UCSD-AML1 (cell line): ENCODE data around the gene HMX2.
"Not testable (repeated sequence)": the region's sequence is repeated elsewhere in the genome, so short reads cannot be mapped to it uniquely, and the experiment has no call there.

Experiments used
- DNase-seq: peaks from one replicate; lab custom pipeline; 2025; ENCODE audit not compliant: unreplicated experiment; lab: John Stamatoyannopoulos, UW

HMX2 gene

DNA sequence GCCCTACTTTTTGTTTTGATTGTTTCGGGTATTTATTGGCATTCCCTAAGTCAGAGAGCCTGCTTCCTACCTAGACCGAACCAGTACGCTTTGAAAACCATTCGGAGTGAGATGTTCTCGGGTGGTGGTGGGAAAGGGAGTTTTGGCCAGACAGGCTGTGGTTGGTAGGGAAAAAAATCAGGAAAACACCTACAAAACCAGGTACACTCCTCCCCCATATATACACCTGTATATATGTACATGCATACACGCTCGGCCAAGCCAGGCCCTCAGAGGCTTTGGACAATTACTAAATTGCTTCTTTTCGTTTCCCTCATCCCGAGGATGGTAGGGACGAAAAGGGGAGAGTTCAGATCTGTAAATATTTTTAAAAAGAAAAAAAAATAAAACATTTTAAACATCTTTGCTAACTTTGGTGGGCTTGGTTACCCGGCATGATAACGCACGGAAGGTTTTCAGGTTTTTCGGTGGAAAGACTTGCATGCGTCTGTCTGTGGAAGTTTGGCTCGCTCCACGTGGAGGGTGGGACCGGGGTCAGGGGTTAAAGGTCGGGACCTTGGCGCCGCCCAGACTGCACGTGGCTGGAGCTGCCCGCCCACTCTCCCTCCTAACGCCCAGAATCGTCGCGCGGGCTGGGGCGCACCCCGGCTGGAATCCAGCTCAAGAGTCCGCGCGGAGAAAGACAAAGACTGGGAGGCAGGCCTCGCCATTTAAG, 2.5 kb downstream of the HMX2 start:
- DNase-seq, result no peak

DNA sequence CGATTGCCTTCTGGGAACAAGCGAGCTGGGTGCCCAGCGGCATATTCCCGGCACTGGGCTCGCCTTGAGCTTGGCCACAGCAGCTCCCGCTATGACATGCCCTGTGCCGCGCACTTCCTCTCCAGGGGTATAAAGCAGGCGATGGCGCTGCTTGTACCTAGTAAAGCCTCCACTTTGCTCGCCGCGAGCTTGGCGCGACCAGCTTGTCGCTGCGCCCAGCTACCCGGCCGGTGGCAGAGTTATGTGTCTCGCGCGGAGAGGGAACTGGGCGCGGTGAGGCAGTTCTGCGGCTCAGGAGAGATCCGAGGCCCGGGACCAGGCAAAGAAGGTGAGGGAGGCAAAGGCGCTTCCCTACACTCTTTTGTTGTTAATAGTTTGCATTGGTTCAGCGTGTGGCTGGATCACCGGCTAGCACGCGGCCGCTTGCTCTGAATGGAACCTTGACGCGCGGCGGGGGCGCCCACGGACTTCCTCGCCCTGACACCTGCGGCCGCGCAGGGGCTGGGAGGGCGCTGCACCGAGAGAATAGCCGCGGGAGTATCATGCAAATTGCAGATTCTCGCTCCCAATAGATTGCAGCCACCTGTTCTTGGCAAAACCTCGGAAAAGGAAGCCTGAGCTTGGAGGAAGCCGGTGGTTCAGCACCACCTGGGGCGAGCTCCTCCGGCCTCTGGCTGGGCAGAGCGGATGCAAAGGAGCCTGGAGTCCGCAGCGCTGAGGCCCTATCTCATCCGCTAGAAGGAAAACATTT, 3.2 kb downstream of the HMX2 start:
- peak; percentile 59 for DNase-seq

DNA sequence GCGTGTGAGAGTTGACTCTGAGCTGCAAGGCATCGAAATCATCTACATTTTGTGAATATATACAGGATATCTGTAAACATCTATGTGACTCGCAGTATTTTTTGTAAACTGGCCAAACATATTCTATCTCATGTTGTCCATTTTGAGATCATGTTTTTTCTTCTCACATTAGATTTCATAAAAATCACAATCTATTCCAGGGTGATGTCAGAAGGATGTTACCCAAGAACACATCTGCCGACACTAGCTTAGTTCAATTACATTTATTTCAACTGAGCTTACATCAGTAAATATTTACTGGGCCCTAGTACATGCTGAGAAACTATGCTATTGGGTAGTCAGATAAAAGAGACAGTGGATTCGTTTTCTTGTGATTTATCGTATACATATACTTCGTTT, 3.8 kb downstream of the HMX2 start:
- no peak for DNase-seq

DNA sequence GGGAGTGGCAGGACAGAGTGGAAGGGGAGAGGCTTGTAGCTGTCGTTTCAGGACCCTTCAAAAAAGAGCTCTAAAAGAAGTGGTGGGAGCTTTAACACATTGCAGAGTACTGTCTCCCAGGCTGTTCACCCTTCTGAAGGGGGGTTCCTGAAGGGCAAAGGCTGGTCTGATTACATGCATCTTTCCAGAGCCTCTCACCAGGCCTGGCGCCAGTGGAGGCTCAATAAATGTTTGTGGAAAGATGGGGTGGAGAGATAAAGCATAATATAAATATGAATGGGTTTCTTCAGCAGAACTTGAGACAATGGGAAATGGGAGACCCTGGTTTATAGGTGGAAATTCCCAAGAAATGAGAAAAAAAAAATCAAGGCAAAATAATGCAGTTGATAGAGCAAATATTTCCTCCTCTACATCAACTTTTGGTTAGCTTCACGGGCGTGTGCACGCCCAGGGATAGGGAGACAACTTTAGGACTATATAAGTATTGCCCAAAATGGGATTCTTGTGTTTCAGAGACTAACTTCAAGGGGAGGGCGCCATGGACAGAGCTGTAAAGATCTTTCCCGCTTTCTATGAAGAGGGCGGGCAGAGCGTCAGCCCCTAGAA, 5.7 kb downstream of the HMX2 start:
- no peak for DNase-seq

DNA sequence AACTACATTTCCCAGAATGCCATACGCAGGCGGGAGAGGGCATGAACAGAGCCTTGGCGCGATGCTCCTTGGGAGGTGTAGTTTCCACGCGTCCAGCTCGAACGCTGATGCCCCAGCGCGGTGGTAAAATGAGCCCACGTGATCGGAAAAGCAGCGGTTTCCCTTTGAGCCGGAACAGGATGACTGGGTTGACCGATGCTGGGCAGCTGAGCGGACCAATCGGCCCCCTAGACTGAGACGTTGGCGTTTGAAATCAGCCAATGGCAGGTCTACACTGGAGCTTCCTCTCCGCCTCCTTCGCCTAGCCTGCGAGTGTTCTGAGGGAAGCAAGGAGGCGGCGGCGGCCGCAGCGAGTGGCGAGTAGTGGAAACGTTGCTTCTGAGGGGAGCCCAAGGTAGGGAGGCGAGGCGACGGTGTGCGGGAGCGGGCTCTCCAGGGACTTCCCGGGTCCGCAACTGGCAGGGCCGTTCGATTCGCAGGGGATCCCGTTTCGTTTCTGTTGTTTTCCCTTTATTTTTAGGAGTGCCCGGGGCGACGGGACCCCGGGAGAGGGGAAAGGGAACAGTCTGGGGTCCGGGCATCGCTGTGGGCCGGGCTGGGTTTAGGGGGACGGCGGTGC, 6.3 kb downstream of the HMX2 start, which contains the start of gene BUB3:
Gene BUB3, plus strand, starts transcription at position 311 of the 619 bp plus-strand sequence. CDS start 516 bp downstream, outside the sequence.
- DNase-seq, result peak; percentile 98

DNA sequence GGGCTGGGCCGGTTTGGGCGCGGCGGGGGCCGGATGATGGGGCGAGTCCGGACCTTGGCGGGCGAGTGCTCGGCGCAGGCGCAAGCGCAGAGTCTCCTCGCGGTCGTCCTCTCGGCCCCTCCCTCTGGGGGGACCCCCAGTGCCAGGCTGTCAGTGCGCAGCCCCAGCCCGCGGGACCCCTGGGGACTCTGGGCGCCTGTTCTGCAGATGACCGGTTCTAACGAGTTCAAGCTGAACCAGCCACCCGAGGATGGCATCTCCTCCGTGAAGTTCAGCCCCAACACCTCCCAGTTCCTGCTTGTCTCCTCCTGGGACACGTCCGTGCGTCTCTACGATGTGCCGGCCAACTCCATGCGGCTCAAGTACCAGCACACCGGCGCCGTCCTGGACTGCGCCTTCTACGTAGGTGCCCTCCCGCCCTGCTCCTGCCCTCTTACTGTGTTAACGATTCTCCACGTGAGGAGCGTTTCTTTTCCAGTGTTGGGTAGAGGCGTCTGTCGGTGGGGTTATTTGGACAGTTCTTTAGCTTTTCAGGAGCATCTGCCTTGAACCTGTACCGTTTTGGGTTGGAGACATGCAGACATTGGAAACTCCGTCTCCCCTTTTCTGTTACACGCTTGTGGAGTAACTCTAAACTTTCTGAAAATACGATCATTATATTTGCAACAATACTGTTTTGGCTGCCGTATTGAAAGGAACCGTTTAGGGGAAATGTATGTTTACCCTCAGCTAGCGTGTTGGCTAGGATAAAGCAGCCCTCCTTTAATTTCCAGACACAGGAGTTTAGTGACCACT, 7.0 kb downstream of the HMX2 start:
- DNase-seq, result peak; percentile 78

DNA sequence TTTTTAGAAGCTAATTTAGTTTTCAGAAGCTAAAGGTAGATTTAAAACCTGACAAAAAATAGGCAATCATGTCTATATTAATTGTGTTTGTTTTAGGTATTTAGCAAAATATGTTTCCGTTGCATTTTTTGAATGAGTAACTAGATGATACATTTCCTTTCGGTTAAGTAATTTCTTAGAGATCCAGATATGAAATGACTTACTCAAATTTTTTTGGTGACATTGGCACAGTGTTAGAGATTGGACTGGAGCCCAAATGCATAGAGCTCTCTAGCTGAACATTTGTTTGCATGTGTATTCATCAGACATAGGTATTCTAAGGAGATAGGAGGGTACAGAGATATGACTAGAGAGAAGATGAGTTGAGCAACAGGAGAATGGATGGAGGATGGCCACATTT, 8.1 kb downstream of the HMX2 start:
- no peak for DNase-seq

DNA sequence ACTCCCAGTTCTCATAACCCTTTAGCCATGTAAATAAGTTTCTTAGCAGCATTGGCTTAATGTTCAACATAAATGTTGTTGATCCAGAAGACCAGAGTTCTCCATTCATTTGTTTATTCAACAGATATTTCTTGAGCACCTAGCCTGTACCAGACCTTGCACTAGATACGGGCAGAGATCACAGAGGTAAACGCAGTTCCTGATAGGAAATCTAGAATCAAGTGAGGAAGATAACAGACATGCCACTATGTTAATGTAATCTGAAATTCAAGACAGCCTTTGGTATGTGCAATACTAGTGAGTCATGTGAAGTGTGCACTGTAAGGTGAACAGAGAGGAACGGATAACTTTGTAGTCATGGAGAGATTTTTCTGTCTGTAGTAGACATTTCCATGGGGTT, 9.3 kb downstream of the HMX2 start:
- no peak for DNase-seq

DNA sequence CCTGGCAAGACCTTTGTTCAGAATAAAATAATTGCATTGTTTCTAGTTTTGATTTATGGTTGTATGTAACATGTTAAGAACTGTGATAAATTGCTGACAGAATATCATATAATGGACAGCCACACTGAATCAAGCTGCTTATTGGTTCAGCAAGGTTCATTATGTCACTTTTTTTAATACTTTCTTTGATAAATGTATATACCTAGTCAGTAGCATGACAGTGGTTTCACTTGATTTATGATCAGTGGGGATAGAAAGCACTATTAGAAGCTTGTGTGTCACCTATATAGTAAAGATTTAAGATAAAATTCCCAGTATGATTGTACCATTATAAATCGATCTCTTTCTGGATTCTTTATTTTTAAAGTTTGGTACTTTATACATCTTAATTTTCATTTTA, 10.7 kb downstream of the HMX2 start:
- DNase-seq, result no peak

DNA sequence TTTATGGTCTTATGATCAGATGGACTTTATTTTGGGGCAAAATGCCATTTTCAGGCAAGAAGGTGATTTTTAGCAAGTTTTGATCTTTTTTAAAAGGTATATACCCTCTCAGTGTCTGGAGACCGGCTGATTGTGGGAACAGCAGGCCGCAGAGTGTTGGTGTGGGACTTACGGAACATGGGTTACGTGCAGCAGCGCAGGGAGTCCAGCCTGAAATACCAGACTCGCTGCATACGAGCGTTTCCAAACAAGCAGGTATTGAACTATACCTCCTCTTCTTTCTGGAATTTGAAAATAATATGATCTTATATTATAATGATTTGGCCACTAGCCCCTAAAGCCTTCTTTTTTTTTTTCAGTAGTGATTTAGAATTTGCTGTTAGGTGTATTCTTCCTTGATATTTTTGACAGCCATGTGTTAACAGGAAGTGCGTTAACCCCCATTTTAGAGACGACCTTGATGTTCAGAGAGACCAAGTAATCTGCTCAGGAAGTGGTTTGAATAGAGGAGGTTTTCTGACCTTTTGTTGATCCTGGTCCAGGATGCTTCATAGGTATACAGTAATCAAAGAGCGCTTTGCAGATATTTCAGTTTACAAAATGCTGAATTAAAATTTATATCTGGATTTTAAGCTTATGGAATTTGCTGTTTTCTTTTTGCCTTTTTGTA, 12.5 kb downstream of the HMX2 start:
- DNase-seq, result no peak

DNA sequence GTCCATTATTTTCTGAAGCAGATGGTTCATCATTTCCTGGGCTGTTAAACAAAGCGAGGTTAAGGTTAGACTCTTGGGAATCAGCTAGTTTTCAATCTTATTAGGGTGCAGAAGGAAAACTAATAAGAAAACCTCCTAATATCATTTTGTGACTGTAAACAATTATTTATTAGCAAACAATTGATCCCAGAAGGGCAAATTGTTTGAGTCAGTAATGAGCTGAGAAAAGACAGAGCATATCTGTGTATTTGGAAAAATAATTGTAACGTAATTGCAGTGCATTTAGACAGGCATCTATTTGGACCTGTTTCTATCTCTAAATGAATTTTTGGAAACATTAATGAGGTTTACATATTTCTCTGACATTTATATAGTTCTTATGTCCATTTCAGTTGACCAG, 16.4 kb downstream of the HMX2 start:
- DNase-seq, result no peak

DNA sequence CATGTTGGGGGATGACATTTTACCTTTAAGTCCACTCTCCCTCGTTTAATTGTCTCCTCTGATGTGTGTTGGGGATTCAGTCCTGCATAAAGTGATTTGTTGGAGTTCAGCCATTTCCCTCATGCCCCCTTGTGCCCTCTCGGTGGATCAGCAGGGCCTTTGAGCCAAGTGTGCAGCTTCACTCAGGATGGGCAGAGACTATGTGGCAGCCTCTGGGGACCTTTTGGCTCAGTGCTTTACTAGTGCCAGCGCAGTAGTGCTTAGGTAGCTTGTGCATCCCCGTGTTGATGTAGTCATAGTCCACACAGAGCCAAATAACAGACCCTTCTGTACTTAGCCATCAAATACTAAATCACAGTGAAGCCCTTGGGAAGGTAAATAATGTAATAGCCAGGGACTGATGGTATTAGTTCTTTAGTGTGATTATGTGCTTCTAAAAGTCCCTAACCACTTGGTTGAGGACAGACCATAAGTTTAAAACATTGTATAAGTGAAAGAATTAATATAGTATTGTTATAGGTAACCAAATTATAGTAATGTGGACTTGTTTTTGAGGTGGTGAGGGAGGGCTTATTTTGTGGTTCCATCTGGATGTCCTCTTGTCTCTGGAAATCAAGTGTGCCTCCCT, 17.6 kb downstream of the HMX2 start:
- DNase-seq, result no peak

DNA sequence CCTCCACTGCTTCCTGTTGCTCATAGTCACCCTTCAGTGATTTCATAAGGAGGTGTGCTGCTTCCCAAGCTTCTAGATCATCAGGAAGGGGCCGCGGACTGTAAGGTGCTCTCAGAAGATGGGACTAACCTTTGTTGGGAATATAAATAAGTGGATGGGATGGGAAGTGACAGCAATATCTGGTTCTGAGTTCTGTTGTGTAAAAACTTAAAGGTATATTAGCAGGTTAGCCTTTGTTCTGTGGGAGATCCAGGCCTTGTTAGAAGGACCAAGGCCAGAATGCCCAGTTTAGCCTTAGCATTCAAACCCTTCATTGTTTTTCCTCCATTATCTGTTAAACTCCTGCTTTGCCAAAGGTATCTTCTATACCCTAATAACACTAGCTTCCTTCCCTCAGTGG, 18.7 kb downstream of the HMX2 start:
- no peak for DNase-seq

DNA sequence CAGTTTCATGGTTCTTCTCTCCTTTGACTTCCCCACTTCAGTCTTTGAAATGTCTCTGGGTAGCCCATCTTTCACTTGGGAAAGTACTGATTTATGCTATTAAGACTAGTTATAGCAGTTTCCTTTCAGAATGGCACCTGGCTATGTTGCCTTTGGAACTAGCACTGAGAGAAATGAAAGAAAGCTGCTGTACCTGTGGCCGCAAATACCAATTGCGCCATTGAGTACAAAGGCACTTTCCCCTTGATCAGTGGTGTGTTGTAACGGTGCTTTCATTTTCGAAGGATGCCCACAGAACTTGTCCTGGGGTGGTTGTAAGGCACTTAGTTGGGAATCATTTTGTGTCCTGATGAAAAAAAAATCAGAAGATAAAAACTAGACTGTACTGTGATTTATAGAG, 23.0 kb downstream of the HMX2 start:
- no peak for DNase-seq

DNA sequence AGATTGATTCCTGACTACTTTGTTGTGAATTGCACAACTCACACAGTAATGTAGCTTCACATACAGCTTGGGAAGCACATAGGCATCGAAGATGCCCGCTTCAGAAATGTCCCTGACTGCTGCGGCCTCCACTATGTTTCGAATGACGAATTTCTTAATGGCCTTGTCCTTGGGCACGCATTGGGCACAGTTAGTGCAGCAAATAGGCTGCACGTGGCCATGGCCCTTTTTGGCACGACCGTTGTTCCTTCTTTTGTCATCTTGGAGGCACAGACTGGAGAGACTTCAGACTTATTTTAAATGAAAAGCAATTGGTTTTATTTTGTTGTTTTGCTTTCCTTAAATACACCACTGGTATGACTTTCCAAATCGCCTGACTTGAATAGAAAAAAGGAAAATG, 23.7 kb downstream of the HMX2 start:
- DNase-seq, result not testable (repeated sequence)

DNA sequence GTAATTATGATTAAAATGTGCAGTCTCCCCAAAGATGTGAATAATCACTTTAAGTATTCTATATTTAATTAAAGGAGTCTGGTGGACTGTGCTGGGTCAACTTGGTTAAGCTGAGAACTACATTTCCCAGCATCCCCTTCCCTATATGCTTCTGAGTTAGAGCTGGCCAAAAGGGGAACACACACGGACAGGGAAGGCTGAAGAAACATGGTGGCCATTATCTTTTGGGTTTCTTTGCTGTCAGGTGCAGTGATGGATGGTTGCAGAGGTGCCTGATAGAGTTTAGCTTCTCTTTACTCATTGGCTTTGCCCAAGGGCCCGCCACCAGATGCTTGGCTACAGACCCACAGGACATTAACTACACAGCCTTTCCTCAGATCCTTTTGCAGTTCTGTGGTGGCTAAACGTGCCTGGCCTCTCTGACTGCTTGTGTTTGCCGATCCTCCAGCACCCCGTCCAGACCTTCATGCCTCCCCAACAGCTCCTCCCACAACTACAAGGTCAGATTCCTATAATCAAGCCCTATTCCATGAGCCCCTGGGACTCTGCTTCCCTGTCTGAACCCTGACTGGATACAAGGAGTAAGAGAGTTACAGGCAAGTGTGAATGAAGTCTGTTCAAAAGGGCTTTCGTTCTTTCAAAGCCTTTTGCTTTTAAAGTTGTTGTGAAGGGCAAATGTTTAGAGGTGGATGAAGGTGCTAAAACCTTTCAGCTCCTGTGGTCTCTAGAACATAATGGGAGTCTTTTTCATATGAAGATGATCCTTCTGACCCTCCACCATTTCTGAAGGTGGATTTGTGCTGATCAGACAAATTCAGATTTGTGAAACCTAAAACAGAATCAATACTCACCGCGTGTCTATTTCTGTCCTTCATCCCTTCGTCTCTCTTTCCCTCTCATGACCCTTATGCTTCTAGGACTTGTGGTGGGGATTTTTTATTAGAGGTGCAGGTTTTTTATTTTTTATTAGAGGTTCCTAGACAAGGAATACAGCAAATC, 27.8 kb downstream of the HMX2 start:
- DNase-seq, result no peak

DNA sequence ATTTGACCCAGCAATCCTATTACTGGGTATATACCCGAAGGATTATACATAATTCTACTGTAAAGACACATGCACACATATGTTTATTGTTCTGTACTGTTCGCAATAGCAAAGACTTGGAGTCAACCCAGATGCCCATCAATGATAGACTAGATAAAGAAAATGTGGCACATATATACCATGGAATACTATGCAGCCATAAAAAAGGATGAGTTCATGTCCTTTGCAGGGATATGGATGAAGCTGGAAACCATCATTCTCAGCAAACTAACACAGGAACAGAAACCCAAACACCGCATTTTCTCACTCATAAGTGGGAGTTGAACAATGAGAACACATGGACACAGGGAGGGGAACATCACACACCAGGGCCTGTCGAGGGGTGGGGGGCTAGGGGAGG, 30.5 kb downstream of the HMX2 start:
- not testable (repeated sequence) for DNase-seq
